Adipocyte (in vitro differentiated cells): ENCODE data around the gene FLT3LG.
"Not testable (repeated sequence)": the region's sequence is repeated elsewhere in the genome, so short reads cannot be mapped to it uniquely, and the experiment has no call there.

Source experiments
- DNase-seq: peaks from one replicate; pipeline ENCODE4 v3.0.0-alpha.2; 2015; ENCODE audit warnings: low read depth
- H3K27me3 ChIP-seq: replicated peaks from 2 replicates; pipeline ENCODE4 v1.7.0; 2013; ENCODE audit warnings: mild to moderate bottlenecking, low read length, moderate library complexity; ENCODE audit not compliant: control insufficient read depth, insufficient read depth
- H3K36me3 ChIP-seq: 2 replicates; pipeline ENCODE4 v1.7.0; 2013; ENCODE audit warnings: low read length, mild to moderate bottlenecking, moderate library complexity; ENCODE audit not compliant: control insufficient read depth, insufficient read depth, severe bottlenecking
- H3K4me1 ChIP-seq: 2 replicates; pipeline ENCODE4 v1.7.0; 2013; ENCODE audit warnings: mild to moderate bottlenecking, low read length, moderate library complexity; ENCODE audit not compliant: control insufficient read depth, insufficient read depth
- H3K4me3 ChIP-seq: 2 replicates; pipeline ENCODE4 v1.7.0; 2013; ENCODE audit warnings: mild to moderate bottlenecking, low read length, moderate library complexity
- H3K9ac ChIP-seq: 2 replicates; pipeline ENCODE4 v1.7.0; 2013; ENCODE audit warnings: mild to moderate bottlenecking, low read length, moderate library complexity
- H3K9me3 ChIP-seq: 2 replicates; pipeline ENCODE4 v1.7.0; 2013; ENCODE audit warnings: mild to moderate bottlenecking, low read length, moderate library complexity; ENCODE audit not compliant: control insufficient read depth

The FLT3LG gene

DNA sequence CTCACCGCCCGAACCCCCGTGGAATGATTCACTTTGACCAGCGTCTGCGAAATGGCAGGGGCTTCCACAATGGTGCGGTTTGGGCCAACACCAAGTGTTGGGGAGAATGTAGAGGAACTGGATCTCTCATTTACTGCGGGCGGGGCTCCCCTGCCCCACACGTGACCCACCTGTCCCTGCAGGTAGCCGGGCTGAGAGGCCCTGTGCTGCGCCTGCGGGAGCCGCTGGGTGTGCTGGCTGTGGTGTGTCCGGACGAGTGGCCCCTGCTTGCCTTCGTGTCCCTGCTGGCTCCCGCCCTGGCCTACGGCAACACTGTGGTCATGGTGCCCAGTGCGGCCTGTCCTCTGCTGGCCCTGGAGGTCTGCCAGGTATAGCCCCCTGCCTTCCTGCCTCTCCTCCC is 5.8 kb upstream of the FLT3LG start:
- H3K9ac ChIP-seq, result no peak overlapping the region
- peaks cover 19% of the 10 kb centered on the region for H3K4me1 ChIP-seq
- peaks cover 24% of the 10 kb centered on the region for H3K36me3 ChIP-seq
- no peak for DNase-seq
- H3K4me3 ChIP-seq, result no peak overlapping the region
- no peaks in the 10 kb centered on the region for H3K27me3 ChIP-seq
- no peaks in the 10 kb centered on the region for H3K9me3 ChIP-seq

GRCh38 chr19:49468746-49469447 is 5.1 kb upstream of the FLT3LG start:
- Histone ChIP-seq H3K9me3 (no peaks in the 10 kb centered on the region), H3K4me1 (peaks cover 19% of the 10 kb centered on the region), H3K9ac (no peak overlapping the region), H3K27me3 (no peaks in the 10 kb centered on the region), H3K4me3 (no peak overlapping the region), H3K36me3 (peaks cover 24% of the 10 kb centered on the region)
- peak; percentile 91 for DNase-seq

GRCh38 chr19:49469828-49470614 is 4.0 kb upstream of the FLT3LG start:
- Histone ChIP-seq H3K36me3 (peaks cover 18% of the 10 kb centered on the region), H3K9me3 (no peaks in the 10 kb centered on the region), H3K27me3 (no peaks in the 10 kb centered on the region), H3K4me1 (peaks cover 25% of the 10 kb centered on the region), H3K4me3 (no peak overlapping the region), H3K9ac (peak overlapping the region; percentile 20)
- DNase-seq, result no peak

GRCh38 chr19:49470615-49470978 is 3.4 kb upstream of the FLT3LG start:
- Histone ChIP-seq H3K4me1 (peaks cover 26% of the 10 kb centered on the region), H3K27me3 (no peaks in the 10 kb centered on the region), H3K9ac (no peak overlapping the region), H3K9me3 (no peaks in the 10 kb centered on the region), H3K36me3 (peaks cover 14% of the 10 kb centered on the region), H3K4me3 (no peak overlapping the region)
- no peak for DNase-seq

DNA sequence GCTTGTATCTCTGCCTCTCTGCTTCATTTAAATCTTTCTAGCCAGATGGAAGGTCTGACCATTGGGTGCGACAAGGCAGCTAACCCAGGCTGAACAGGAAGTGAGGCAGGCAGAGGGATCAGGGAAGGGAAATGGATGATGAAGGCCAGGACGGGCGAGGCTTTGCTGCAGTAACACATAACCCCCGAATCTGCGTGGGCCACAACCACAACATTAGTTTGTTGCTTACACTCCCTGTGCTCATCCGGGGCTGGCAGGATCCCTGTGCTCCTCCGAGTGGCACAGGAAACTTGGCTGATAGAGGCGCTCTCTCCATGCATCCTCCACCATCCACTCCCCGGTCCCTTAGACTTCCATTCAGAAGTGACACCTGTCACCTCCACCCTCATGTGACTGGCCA is 1.1 kb upstream of the FLT3LG start:
- Histone ChIP-seq H3K9me3 (no peaks in the 10 kb centered on the region), H3K4me3 (no peak overlapping the region), H3K36me3 (no peaks in the 10 kb centered on the region), H3K9ac (no peak overlapping the region), H3K4me1 (peaks cover 26% of the 10 kb centered on the region), H3K27me3 (no peaks in the 10 kb centered on the region)
- no peak for DNase-seq

DNA sequence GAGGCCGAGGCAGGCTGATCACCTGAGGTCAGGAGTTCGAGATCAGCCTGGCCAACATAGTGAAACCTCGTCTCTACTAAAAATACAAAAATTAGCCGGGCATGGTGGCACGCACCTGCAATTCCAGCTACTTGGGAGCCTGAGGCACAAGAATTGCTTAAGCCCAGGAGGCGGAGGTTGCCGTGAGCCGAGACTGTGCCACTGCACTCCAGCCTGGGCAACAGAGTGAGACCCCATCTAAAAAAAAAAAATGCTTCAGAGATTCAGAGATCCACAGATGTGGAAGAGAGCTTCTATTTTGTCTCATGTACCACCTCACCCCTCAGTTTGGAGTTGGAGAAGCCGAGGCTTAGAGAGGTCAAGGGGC is 531 bp upstream of the FLT3LG start:
- peak overlapping the region; percentile 75 for H3K4me3 ChIP-seq
- peaks cover 25% of the 10 kb centered on the region for H3K4me1 ChIP-seq
- H3K9ac ChIP-seq, result peak overlapping the region; percentile 80
- not testable (repeated sequence) for H3K27me3 ChIP-seq, DNase-seq, H3K36me3 ChIP-seq, H3K9me3 ChIP-seq

GRCh38 chr19:49474542-49474924 is 518 bp downstream of the FLT3LG start:
- DNase-seq, result no peak
- Histone ChIP-seq H3K9me3 (no peaks in the 10 kb centered on the region), H3K4me1 (peaks cover 17% of the 10 kb centered on the region), H3K9ac (peak overlapping the region; percentile 80), H3K4me3 (peak overlapping the region; percentile 75), H3K36me3 (no peaks in the 10 kb centered on the region), H3K27me3 (no peaks in the 10 kb centered on the region)

DNA sequence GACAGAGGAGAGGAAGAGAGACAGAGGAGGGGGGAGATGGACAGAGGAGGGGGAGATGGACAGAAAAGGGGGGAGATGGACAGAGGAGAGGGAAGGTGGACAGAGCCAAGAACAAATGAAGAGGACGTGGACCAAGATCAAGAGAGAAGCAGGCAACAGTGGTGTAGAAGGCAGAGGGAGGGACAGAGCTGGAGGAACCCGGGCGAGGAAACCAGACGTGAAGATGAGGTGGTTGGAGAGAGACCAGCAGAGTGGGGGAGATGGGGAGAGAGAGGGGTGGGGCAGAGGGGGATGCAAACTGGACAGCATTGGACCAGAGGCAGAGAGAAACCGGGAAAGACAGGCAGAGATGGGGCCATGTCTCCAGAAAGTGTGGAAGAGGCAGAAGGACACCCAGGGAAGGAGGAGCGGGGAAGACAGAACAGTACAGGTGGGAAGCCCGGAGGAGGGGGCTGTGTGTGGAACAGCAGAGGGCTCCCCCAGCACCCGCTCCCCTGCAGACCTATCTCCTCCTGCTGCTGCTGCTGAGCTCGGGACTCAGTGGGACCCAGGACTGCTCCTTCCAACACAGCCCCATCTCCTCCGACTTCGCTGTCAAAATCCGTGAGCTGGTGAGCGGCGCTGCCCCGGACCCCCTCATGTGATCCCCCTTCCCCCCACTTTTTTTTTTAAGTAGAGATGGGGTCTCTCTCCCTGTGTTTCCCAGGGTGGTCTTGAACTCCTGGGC is 1.3 kb downstream of the FLT3LG start:
- no peak for DNase-seq
- Histone ChIP-seq H3K9ac (peak overlapping the region; percentile 80), H3K27me3 (no peaks in the 10 kb centered on the region), H3K4me1 (peaks cover 10% of the 10 kb centered on the region), H3K36me3 (no peaks in the 10 kb centered on the region), H3K4me3 (peak overlapping the region; percentile 75), H3K9me3 (no peaks in the 10 kb centered on the region)

DNA sequence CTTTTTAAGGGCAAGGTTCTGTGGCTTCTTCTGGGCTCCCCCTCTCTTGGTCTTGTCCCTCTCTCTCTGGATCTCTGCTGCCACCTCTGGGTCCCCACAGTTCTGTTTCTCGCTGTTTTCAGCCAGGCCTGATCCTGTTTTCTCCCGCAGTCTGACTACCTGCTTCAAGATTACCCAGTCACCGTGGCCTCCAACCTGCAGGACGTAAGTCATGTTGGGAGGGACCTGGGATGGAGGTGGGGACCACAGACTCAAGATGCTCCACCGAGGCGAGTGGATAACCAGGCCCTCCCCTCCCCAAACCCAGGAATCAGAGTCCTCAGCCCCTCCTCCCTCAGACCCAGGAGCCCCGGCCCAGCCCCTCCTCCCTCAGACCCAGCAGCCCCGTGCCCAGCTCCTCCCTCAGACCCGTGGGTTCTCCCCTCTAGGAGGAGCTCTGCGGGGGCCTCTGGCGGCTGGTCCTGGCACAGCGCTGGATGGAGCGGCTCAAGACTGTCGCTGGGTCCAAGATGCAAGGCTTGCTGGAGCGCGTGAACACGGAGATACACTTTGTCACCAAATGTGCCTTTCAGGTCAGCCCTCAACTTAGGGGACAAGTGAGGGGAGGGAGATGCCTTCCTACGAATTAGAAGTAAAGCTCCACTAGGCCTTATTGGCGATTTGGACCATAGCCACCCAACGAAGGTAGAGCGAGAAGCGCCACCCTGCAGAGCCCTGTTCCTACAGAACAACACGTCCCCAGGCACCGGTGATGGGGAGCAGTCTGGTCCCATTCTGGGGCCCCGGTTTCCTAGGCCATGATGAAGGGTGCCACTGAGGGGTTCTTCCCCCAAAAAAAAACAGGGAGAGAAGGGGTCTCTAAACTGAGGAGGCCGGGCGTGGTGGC is 2.2 kb downstream of the FLT3LG start:
- H3K36me3 ChIP-seq, result no peaks in the 10 kb centered on the region
- no peak overlapping the region for H3K9ac ChIP-seq
- H3K4me1 ChIP-seq, result peaks cover 7% of the 10 kb centered on the region
- H3K27me3 ChIP-seq, result no peaks in the 10 kb centered on the region
- DNase-seq, result peak; percentile 64
- H3K9me3 ChIP-seq, result no peaks in the 10 kb centered on the region
- no peak overlapping the region for H3K4me3 ChIP-seq

DNA sequence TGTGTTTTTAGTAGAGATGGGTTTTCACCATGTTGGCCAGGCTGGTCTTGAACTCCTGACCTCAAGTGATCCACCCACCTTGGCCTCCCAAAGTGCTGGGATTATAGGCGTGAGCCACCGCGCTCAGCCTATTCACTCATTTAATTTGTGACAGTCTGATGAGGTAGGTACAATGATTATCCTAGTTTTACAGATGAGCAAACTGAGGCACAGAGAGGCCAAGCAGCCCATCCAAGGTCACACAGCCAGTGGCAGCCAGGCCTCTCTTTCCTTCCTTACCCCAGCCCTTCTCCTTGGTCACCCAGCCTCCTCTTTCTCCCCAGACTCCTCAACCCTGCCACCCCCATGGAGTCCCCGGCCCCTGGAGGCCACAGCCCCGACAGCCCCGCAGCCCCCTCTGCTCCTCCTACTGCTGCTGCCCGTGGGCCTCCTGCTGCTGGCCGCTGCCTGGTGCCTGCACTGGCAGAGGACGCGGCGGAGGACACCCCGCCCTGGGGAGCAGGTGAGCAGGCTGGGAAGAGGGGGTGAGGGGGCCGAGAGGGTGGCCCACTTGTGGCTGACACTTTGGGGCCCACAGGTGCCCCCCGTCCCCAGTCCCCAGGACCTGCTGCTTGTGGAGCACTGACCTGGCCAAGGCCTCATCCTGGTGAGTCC is 6.1 kb downstream of the FLT3LG start:
- Histone ChIP-seq H3K27me3 (no peaks in the 10 kb centered on the region), H3K4me3 (no peak overlapping the region), H3K36me3 (no peaks in the 10 kb centered on the region), H3K9ac (no peak overlapping the region), H3K4me1 (peaks cover under 1% of the 10 kb centered on the region), H3K9me3 (no peaks in the 10 kb centered on the region)
- DNase-seq, result no peak
